Airway epithelial cell (primary cell): ENCODE measurements around the gene PDZK1. TPM values are rescaled to one million over a fixed set of nuclear protein-coding genes. Genes with fewer than 3 reads are reported as not detected.

ENCODE experiments used
- total RNA-seq: library from RNA; depleted of rRNA; stranded (reverse); fragments of >200 nt; gene quantifications from 2 replicates; pipeline ENCODE4 v1.2.3, GENCODE V29; 2015

Gene PDZK1
- 0.42 and 0.56 TPM in 2 replicates for total RNA-seq

GRCh38 chr1:145707183-145707867 is at the start of gene PDZK1:
PDZK1 (minus strand) TSS chr1:145707368; CDS start chr1:145688021, 19,347 bp downstream.

GRCh38 chr1:145719230-145720079 is 12.3 kb upstream of the PDZK1 start, which contains the start of gene CD160:
CD160 (plus strand) TSS chr1:145719499; CDS start chr1:145728328, 8,829 bp downstream.

Other genes starting within 250 kb of the PDZK1 start
- 15.9 and 27.6 TPM in 2 replicates for gene GPR89A, start 99.4 kb downstream of the PDZK1 start, total RNA-seq
- gene CD160, start 12.1 kb upstream of the PDZK1 start, total RNA-seq, result not detected in 2 replicates
- 4.0 and 5.9 TPM in 2 replicates for gene RNF115, start 116.7 kb upstream of the PDZK1 start, total RNA-seq
- 21.5 and 26.1 TPM in 2 replicates for gene POLR3C, start 116.8 kb upstream of the PDZK1 start, total RNA-seq
- gene NUDT17, start 138.3 kb upstream of the PDZK1 start, total RNA-seq, result 2.5 and 5.1 TPM in 2 replicates
- gene PIAS3, start 151.7 kb upstream of the PDZK1 start, total RNA-seq, result 36.7 and 53.5 TPM in 2 replicates
- gene ANKRD35, start 178.5 kb upstream of the PDZK1 start, total RNA-seq, result 16.9 and 19.6 TPM in 2 replicates
- gene ITGA10, start 202.7 kb upstream of the PDZK1 start, total RNA-seq, result 0.65 and 1.4 TPM in 2 replicates
- gene PEX11B, start 211.3 kb upstream of the PDZK1 start, total RNA-seq, result 28.5 and 31.9 TPM in 2 replicates
- 173 and 381 TPM in 2 replicates for gene RBM8A, start 220.1 kb upstream of the PDZK1 start, total RNA-seq